ENCODE measurements around the gene STK38L. TPM values are rescaled to one million over a fixed set of nuclear protein-coding genes. Genes with fewer than 3 reads are reported as not detected.

STK38L gene
- total and polyA plus RNA-seq, 10 of the 15 experiments (the other 5 are each of a cell fraction or from before 2014, with no cell fraction given): 43.0 to 154 (median 115) TPM

GRCh38 chr12:27206801-27207502 is 37.1 kb upstream of the STK38L start:
- no TSS peak for BruUV-seq (replicated peaks)
- in situ Hi-C loops (cut with MboI) (no loop called here), intact Hi-C loops (cut with micrococcal nuclease; ENCODE audit: unreplicated experiment) (loop anchor here (1.0 to 5.0 kb wide), 4 partner anchors 22 to 100 kb away; no protein-coding TSS in a partner anchor)
- Histone ChIP-seq H2AFZ (ENCODE audit: control insufficient read depth, low read depth, low read length) (peak overlapping the region; percentile 65), H3K9me3 (replicated peaks; ENCODE audit: control insufficient read depth, insufficient read depth, low read length) (peaks cover 13% of the 10 kb centered on the region), H3K36me3 (ENCODE audit: control insufficient read depth in 2 of 2, insufficient read depth in 2 of 2, low read length in 1 of 2) (no peaks in the 10 kb centered on the region), H4K20me1 (ENCODE audit: control insufficient read depth, insufficient read depth) (no peaks in the 10 kb centered on the region), H3K9ac (ENCODE audit: control insufficient read depth, insufficient read depth, low read length) (peak overlapping the region; percentile 63), H3K4me1 (ENCODE audit: control insufficient read depth, insufficient read depth, low read length) (peaks cover 35% of the 10 kb centered on the region), H3K4me3 (peak overlapping the region; percentile 44), H3K4me2 (ENCODE audit: control insufficient read depth, insufficient read depth) (peak overlapping the region; percentile 70), H3K27me3 (replicated peaks in 1 of 2; ENCODE audit: control insufficient read depth in 2 of 2, insufficient read depth in 2 of 2, low read length in 1 of 2) (no peaks in the 10 kb centered on the region), H3K27ac (ENCODE audit: control insufficient read depth, insufficient read depth) (peak overlapping the region; percentile 97), H3K79me2 (ENCODE audit: control insufficient read depth, insufficient read depth, low read length) (no peaks in the 10 kb centered on the region)
- no peak for FAIRE-seq
- DNase-seq (ENCODE audit: low read depth, low spot score): no peak
- ChIA-PET CTCF (interaction anchor here (0.7 to 3.1 kb wide), 11 partner anchors 11 to 370 kb away, joined by 3 to 24 read pairs (median 6); no protein-coding TSS in a partner anchor), RAD21 (ENCODE audit: unreplicated experiment) (interaction anchor here (0.8 to 5.3 kb wide), 22 partner anchors 7 to 483 kb away, joined by 3 to 79 read pairs (median 12); partner anchors contain the start of gene STK38L), SMC1A (ENCODE audit: uncharacterized antibody, unreplicated experiment) (interaction anchor here (1.0 to 12.5 kb wide), 21 partner anchors 13 to 130 kb away, joined by 3 to 145 read pairs (median 12); partner anchors contain the start of gene STK38L), POLR2A (interaction anchor here (0.8 to 5.1 kb wide), 11 partner anchors 13 to 78 kb away, joined by 4 to 70 read pairs (median 9); partner anchors contain the start of gene STK38L)
- 5% methylated on average over 1 of the region's 1 CpG for WGBS (ENCODE audit: insufficient coverage, insufficient replicate concordance, low lambda C conversion rate, missing lambda C conversion rate)
- ATAC-seq: peak; percentile 48
- TF ChIP-seq BCL3 (IDR thresholded peaks at IDR 0.05; ENCODE audit: borderline replicate concordance, insufficient read depth, low read depth, low read length, poor library complexity, severe bottlenecking) (peak; percentile 18), EP300 (IDR thresholded peaks at IDR 0.05; ENCODE audit: borderline replicate concordance in 1 of 2, control insufficient read depth in 1 of 2, low read depth in 2 of 2, low read length in 2 of 2) (peak in 1 of 2 experiments; percentile 61; a peak in 1 of 4 replicates), ATF7 (IDR thresholded peaks at IDR 0.05; ENCODE audit: low read depth) (peak; percentile 77), ZNF687 (IDR thresholded peaks at IDR 0.05) (0 out of 2 replicates have a peak, but pooled peaks have one; percentile 12), IKZF2 (IDR thresholded peaks at IDR 0.05) (peak; percentile 32 to 61; a peak in 2 of 4 replicates), MTA2 (IDR thresholded peaks at IDR 0.05; ENCODE audit: low read depth) (peak; percentile 43), SREBF1 (IDR thresholded peaks at IDR 0.05; ENCODE audit: low read length) (peak; percentile 45; the same call in 1 of the 2 replicates), IKZF1 (conservative IDR thresholded peaks at IDR 0.05) (0 out of 2 replicates have a peak, but pooled peaks have one; percentile 7), ASH2L (IDR thresholded peaks at IDR 0.05; ENCODE audit: borderline replicate concordance, low read depth) (no peak), MYB (IDR thresholded peaks at IDR 0.05; ENCODE audit: borderline replicate concordance, low read depth, low read length) (no peak), FOXM1 (IDR thresholded peaks at IDR 0.05; ENCODE audit: low read depth, low read length) (0 out of 2 replicates have a peak, but pooled peaks have one; percentile 40), ZBTB40 (IDR thresholded peaks at IDR 0.05; ENCODE audit: borderline replicate concordance) (no peak)

Measured in GM12878 (cell line).